HepG2 (cell line): ENCODE measurements around the gene MIA3. TPM values are rescaled to one million over a fixed set of nuclear protein-coding genes. Genes with fewer than 3 reads are reported as not detected.

ENCODE experiments used
- ADNP ChIP-seq: sonication (generic); formaldehyde crosslinking; IDR thresholded peaks from 2 replicates; pipeline ENCODE4 v1.4.0; 2020; ENCODE audit warnings: missing genetic modification reagents
- ATF7-NPFF ChIP-seq: sonication (generic); formaldehyde crosslinking; IDR thresholded peaks from 2 replicates; pipeline ENCODE4 v1.8.1; 2023; ENCODE audit warnings: mild to moderate bottlenecking, low read depth, missing genetic modification reagents, moderate library complexity
- BRD4 ChIP-seq: sonication (generic); formaldehyde crosslinking; IDR thresholded peaks from 2 replicates; pipeline ENCODE4 v1.4.0; 2020; ENCODE audit warnings: missing genetic modification reagents
- CREM ChIP-seq, 2 experiments: sonication (generic) in 1 of 2; formaldehyde crosslinking in 1 of 2; IDR thresholded peaks; 2 replicates each; pipeline versions ENCODE4 v1.4.0 to v1.6.1; 2016 to 2020; ENCODE audit warnings: antibody characterized with exemption in 1 of 2, mild to moderate bottlenecking in 1 of 2, missing genetic modification reagents in 1 of 2
- ETV6 ChIP-seq: sonication (generic); formaldehyde crosslinking; conservative IDR thresholded peaks from 2 replicates; pipeline ENCODE4 v1.4.0; 2020; ENCODE audit warnings: missing genetic modification reagents
- FOXC1 ChIP-seq: sonication (generic); formaldehyde crosslinking; IDR thresholded peaks from 2 replicates; pipeline ENCODE4 v1.8.0; 2022; ENCODE audit warnings: mild to moderate bottlenecking, missing genetic modification reagents, borderline replicate concordance
- MAZ ChIP-seq, 2 experiments: sonication (generic) in 1 of 2; formaldehyde crosslinking in 1 of 2; IDR thresholded peaks; 2 replicates each; pipeline versions ENCODE4 v1.5.0 to v1.6.1; 2012 to 2020; ENCODE audit warnings: low read depth in 2 of 2, mild to moderate bottlenecking in 2 of 2, borderline replicate concordance in 1 of 2, improper control_type of control experiment in 1 of 2, low read length in 1 of 2, missing genetic modification reagents in 1 of 2, moderate library complexity in 1 of 2
- MED13 ChIP-seq: sonication (generic); formaldehyde crosslinking; IDR thresholded peaks from 2 replicates; pipeline ENCODE4 v1.5.0; 2020; ENCODE audit warnings: missing genetic modification reagents
- ONECUT2 ChIP-seq: sonication (generic); formaldehyde crosslinking; IDR thresholded peaks from 2 replicates; pipeline ENCODE4 v1.4.0; 2020; ENCODE audit warnings: missing genetic modification reagents
- RARG ChIP-seq: sonication (generic); formaldehyde crosslinking; IDR thresholded peaks from 2 replicates; pipeline ENCODE4 v1.4.0; 2020; ENCODE audit warnings: low read depth, mild to moderate bottlenecking, missing genetic modification reagents
- SALL1 ChIP-seq: sonication (generic); formaldehyde crosslinking; IDR thresholded peaks from 2 replicates; pipeline ENCODE4 v1.8.0; 2022; ENCODE audit warnings: mild to moderate bottlenecking, missing genetic modification reagents
- SIN3A ChIP-seq: IDR thresholded peaks from 2 replicates; pipeline ENCODE4 v1.6.1; 2011; ENCODE audit warnings: low read depth, mild to moderate bottlenecking, control low read depth, low read length, borderline replicate concordance
- SIX4 ChIP-seq: sonication (generic); formaldehyde crosslinking; IDR thresholded peaks from 2 replicates; pipeline ENCODE4 v1.4.0; 2020; ENCODE audit warnings: missing genetic modification reagents
- SRSF4 ChIP-seq: fragments of 200-400 bp; formaldehyde crosslinking; IDR thresholded peaks from one replicate; pipeline ENCODE4 v1.6.1; 2018; ENCODE audit warnings: mild to moderate bottlenecking, low read depth, low read length, moderate library complexity; ENCODE audit not compliant: poor library complexity, severe bottlenecking
- TCF7 ChIP-seq: sonication (generic); IDR thresholded peaks from 2 replicates; pipeline ENCODE4 v1.6.1; 2016; ENCODE audit warnings: antibody characterized with exemption, low read depth
- ZNF343 ChIP-seq: sonication (generic); formaldehyde crosslinking; IDR thresholded peaks from 2 replicates; pipeline ENCODE4 v1.4.0; 2020; ENCODE audit warnings: mild to moderate bottlenecking, missing genetic modification reagents
- polyA plus RNA-seq, 8 experiments: library from polyadenylated mRNA; depleted of rRNA in 3 of 8; stranded (reverse) in 7 of 8; unstranded in 1 of 8; fragments of >200 nt; fragmentation: Illumina TruSeq in 4 of 8; extraction: Trizol in 4 of 8; gene quantifications; 2 replicates each; pipeline versions ENCODE4 v1.2.1 to v1.2.3, GENCODE V29; 2011 to 2016; ENCODE audit warnings: low read depth in 4 of 8, missing spikeins in 1 of 8, mixed read lengths in 1 of 8; ENCODE audit not compliant: insufficient read depth in 1 of 8
- total RNA-seq, 5 experiments: library from RNA; depleted of rRNA; stranded (reverse); fragments of >200 nt; fragmentation: Illumina TruSeq; extraction: Trizol; gene quantifications; 2 replicates each; pipeline ENCODE4 v1.2.3, GENCODE V29; 2016; ENCODE audit warnings: low read depth in 1 of 5
- TF ChIP-seq, protein P1 (sequence below): sonication (generic); formaldehyde crosslinking; IDR thresholded peaks from 2 replicates; pipeline ENCODE4 v1.8.0; 2022; ENCODE audit warnings: missing genetic modification reagents, mild to moderate bottlenecking, inconsistent platforms, borderline replicate concordance
- TF ChIP-seq, protein P2 (sequence below): IDR thresholded peaks from 2 replicates; pipeline ENCODE4 v1.6.1; 2016; ENCODE audit warnings: low read depth, missing genetic modification reagents, missing compliant biosample characterization
- TF ChIP-seq, protein P3 (sequence below): fragments of 450-650 bp; IDR thresholded peaks from 2 replicates; pipeline ENCODE4 v1.6.1; 2017
- TF ChIP-seq, protein P4 (sequence below): sonication (generic); formaldehyde crosslinking; IDR thresholded peaks from 2 replicates; pipeline ENCODE4 v1.8.1; 2023; ENCODE audit warnings: mild to moderate bottlenecking, missing genetic modification reagents, borderline replicate concordance

Gene MIA3
- total and polyA plus RNA-seq, 2 of the 13 experiments (the other 11 are each of a cell fraction or from before 2014, with no cell fraction given), result 45.6 to 48.7 TPM

GRCh38 chr1:222643938-222644635, 26.2 kb downstream of the MIA3 start (continued):
- TF ChIP-seq, protein P1, sequence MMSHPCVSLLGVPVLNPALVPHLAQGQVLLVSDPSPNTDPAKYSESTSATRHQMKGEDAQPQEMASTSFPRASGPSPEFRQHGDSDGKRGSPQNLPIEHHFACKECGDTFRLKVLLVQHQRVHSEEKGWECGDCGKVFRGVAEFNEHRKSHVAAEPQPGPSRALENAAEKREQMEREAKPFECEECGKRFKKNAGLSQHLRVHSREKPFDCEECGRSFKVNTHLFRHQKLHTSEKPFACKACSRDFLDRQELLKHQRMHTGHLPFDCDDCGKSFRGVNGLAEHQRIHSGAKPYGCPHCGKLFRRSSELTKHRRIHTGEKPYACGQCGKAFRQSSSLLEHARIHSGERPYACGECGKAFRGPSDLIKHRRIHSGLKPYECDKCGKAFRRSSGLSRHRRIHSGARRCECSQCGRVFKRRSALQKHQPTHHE (CRISPR knock-in tag), result peak; percentile 70; the same call in 1 of the 2 replicates
- TF ChIP-seq SIX4 (CRISPR knock-in tag), result no peak
- TF ChIP-seq SRSF4, result no peak
- no peak for TF ChIP-seq RARG
- TF ChIP-seq, protein P2, sequence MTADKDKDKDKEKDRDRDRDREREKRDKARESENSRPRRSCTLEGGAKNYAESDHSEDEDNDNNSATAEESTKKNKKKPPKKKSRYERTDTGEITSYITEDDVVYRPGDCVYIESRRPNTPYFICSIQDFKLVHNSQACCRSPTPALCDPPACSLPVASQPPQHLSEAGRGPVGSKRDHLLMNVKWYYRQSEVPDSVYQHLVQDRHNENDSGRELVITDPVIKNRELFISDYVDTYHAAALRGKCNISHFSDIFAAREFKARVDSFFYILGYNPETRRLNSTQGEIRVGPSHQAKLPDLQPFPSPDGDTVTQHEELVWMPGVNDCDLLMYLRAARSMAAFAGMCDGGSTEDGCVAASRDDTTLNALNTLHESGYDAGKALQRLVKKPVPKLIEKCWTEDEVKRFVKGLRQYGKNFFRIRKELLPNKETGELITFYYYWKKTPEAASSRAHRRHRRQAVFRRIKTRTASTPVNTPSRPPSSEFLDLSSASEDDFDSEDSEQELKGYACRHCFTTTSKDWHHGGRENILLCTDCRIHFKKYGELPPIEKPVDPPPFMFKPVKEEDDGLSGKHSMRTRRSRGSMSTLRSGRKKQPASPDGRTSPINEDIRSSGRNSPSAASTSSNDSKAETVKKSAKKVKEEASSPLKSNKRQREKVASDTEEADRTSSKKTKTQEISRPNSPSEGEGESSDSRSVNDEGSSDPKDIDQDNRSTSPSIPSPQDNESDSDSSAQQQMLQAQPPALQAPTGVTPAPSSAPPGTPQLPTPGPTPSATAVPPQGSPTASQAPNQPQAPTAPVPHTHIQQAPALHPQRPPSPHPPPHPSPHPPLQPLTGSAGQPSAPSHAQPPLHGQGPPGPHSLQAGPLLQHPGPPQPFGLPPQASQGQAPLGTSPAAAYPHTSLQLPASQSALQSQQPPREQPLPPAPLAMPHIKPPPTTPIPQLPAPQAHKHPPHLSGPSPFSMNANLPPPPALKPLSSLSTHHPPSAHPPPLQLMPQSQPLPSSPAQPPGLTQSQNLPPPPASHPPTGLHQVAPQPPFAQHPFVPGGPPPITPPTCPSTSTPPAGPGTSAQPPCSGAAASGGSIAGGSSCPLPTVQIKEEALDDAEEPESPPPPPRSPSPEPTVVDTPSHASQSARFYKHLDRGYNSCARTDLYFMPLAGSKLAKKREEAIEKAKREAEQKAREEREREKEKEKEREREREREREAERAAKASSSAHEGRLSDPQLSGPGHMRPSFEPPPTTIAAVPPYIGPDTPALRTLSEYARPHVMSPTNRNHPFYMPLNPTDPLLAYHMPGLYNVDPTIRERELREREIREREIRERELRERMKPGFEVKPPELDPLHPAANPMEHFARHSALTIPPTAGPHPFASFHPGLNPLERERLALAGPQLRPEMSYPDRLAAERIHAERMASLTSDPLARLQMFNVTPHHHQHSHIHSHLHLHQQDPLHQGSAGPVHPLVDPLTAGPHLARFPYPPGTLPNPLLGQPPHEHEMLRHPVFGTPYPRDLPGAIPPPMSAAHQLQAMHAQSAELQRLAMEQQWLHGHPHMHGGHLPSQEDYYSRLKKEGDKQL (CRISPR knock-in tag), result no peak
- TF ChIP-seq ONECUT2 (CRISPR knock-in tag), result no peak
- TF ChIP-seq ETV6, result 0 out of 2 replicates have a peak, but pooled peaks have one; percentile 41
- peak; percentile 90 for TF ChIP-seq SALL1 (CRISPR knock-in tag)
- peak; percentile 99 for TF ChIP-seq CREM (IDR thresholded peaks at IDR 0.05)
- TF ChIP-seq CREM (CRISPR knock-in tag; IDR thresholded peaks at IDR 0.05), result peak; percentile 86
- no peak; the same call in 1 of the 2 replicates for TF ChIP-seq MED13 (CRISPR knock-in tag)
- TF ChIP-seq, protein P3, sequence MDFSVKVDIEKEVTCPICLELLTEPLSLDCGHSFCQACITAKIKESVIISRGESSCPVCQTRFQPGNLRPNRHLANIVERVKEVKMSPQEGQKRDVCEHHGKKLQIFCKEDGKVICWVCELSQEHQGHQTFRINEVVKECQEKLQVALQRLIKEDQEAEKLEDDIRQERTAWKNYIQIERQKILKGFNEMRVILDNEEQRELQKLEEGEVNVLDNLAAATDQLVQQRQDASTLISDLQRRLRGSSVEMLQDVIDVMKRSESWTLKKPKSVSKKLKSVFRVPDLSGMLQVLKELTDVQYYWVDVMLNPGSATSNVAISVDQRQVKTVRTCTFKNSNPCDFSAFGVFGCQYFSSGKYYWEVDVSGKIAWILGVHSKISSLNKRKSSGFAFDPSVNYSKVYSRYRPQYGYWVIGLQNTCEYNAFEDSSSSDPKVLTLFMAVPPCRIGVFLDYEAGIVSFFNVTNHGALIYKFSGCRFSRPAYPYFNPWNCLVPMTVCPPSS, result no peak
- no peak for TF ChIP-seq MAZ (IDR thresholded peaks at IDR 0.05; ENCODE audit: borderline replicate concordance, low read depth, low read length)
- TF ChIP-seq MAZ (CRISPR knock-in tag; IDR thresholded peaks at IDR 0.05; ENCODE audit: low read depth), result peak; percentile 68
- peak; percentile 44; the same call in 1 of the 2 replicates for TF ChIP-seq ATF7-NPFF
- no peak for TF ChIP-seq ZNF343 (CRISPR knock-in tag)
- TF ChIP-seq FOXC1, result peak; percentile 51; the same call in 1 of the 2 replicates
- no peak for TF ChIP-seq ADNP (CRISPR knock-in tag)
- peak; percentile 88 for TF ChIP-seq TCF7
- peak; percentile 13; the same call in 1 of the 2 replicates for TF ChIP-seq BRD4
- TF ChIP-seq SIN3A, result peak; percentile 75
- TF ChIP-seq, protein P4, sequence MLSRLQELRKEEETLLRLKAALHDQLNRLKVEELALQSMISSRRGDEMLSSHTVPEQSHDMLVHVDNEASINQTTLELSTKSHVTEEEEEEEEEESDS, result no peak
